ENCODE results near the gene FARSA. TPM values are rescaled to one million over a fixed set of nuclear protein-coding genes. Genes with fewer than 3 reads are reported as not detected.

FARSA gene
- total RNA-seq, 4 donors from 2014 or later, result 40.7 to 68.8 (median 62.3) TPM

- peak overlapping the region; percentile 91 to 99 (median 94) for H3K27ac ChIP-seq
- H3K4me3 ChIP-seq, result peak overlapping the region; percentile 85 to 100 (median 98)
- no peak for DNase-seq
- in situ Hi-C loops (cut with MboI; ENCODE audit: low sequenced_read_pairs in 4 of 4) (no loop called here), intact Hi-C loops (cut with DNase I; ENCODE audit: low total_unique reads) (loop anchor here (1.0 to 5.0 kb wide), 4 partner anchors 14 to 210 kb away; partner anchors contain the start of genes GCDH, JUNB, SYCE2 and TNPO2)
- H3K27me3 ChIP-seq, result no peaks in the 10 kb centered on the region
- peak in 1 of 2 donors; percentile 14 for ATAC-seq
- TF ChIP-seq, protein P1, sequence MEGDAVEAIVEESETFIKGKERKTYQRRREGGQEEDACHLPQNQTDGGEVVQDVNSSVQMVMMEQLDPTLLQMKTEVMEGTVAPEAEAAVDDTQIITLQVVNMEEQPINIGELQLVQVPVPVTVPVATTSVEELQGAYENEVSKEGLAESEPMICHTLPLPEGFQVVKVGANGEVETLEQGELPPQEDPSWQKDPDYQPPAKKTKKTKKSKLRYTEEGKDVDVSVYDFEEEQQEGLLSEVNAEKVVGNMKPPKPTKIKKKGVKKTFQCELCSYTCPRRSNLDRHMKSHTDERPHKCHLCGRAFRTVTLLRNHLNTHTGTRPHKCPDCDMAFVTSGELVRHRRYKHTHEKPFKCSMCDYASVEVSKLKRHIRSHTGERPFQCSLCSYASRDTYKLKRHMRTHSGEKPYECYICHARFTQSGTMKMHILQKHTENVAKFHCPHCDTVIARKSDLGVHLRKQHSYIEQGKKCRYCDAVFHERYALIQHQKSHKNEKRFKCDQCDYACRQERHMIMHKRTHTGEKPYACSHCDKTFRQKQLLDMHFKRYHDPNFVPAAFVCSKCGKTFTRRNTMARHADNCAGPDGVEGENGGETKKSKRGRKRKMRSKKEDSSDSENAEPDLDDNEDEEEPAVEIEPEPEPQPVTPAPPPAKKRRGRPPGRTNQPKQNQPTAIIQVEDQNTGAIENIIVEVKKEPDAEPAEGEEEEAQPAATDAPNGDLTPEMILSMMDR (IDR thresholded peaks at IDR 0.05 in 4 of 5, conservative IDR thresholded peaks at IDR 0.05 in 1 of 5), result no peak
- TF ChIP-seq POLR2A (IDR thresholded peaks at IDR 0.05), result no peak
- peaks cover 12 to 15% of the 10 kb centered on the region in 2 donors for H3K4me1 ChIP-seq
- peaks cover 0 to 29% of the 10 kb centered on the region in 2 donors for H3K36me3 ChIP-seq
- no peaks in the 10 kb centered on the region for H3K9me3 ChIP-seq
Measured at GRCh38 chr19:12932392-12933286, 872 bp downstream of the FARSA start.

DNA sequence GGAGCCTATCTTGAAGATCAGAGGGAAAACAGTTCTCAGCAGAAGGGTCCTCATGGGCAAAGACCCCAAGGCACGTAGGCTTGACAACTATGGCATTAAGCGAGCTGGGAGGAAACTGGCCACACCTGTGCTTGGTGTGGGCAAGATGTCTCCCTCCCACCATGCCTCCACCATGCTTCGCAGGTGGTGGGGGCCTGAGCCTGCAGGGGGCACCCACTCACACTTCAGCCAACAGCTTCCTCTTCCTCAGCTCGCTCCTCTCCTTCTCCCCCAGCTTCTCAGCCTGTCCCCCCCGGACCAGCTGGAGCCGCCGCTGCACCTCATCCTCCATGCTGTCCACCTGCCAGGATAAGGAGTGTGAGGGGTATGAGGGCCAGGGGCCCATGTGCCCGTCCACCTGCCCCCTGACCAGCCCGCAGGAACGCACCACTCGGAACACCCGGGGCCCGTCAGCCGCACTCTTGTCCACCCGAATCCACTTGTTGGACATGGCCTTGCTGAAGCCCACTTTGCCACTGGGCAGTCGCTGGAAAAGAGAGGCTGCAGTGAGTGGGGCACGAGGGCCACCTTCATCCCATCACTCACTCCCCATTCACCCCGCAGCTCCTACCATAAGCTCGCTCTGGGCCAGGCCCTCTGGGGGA is 3.4 kb downstream of the FARSA start:
- intact Hi-C loops (cut with DNase I; ENCODE audit: low total_unique reads), result loop anchor here (5.0 kb wide), 2 partner anchors 138 to 208 kb away; partner anchors contain the start of genes JUNB and TNPO2
- no peaks in the 10 kb centered on the region for H3K27me3 ChIP-seq
- no peak for ATAC-seq
- no peak overlapping the region for H3K4me3 ChIP-seq
- TF ChIP-seq, protein P1 (IDR thresholded peaks at IDR 0.05 in 4 of 5, conservative IDR thresholded peaks at IDR 0.05 in 1 of 5), result no peak
- TF ChIP-seq POLR2A (IDR thresholded peaks at IDR 0.05), result no peak
- no peak overlapping the region for H3K27ac ChIP-seq
- peaks cover 0 to 52% of the 10 kb centered on the region in 2 donors for H3K36me3 ChIP-seq
- in situ Hi-C loops (cut with MboI; ENCODE audit: low sequenced_read_pairs in 4 of 4), result no loop called here
- peaks cover 8 to 12% of the 10 kb centered on the region in 2 donors for H3K4me1 ChIP-seq
- H3K9me3 ChIP-seq, result no peaks in the 10 kb centered on the region
- no peak for DNase-seq

- in situ Hi-C loops (cut with MboI; ENCODE audit: low sequenced_read_pairs in 4 of 4), result no loop called here
- H3K27me3 ChIP-seq, result no peaks in the 10 kb centered on the region
- H3K9me3 ChIP-seq, result no peaks in the 10 kb centered on the region
- DNase-seq, result no peak
- H3K36me3 ChIP-seq, result peaks cover 0 to 72% of the 10 kb centered on the region in 2 donors
- TF ChIP-seq, protein P1 (IDR thresholded peaks at IDR 0.05 in 4 of 5, conservative IDR thresholded peaks at IDR 0.05 in 1 of 5), result no peak
- TF ChIP-seq POLR2A (IDR thresholded peaks at IDR 0.05), result no peak
- no peak overlapping the region for H3K4me3 ChIP-seq
- no peak overlapping the region for H3K27ac ChIP-seq
- H3K4me1 ChIP-seq, result no peaks in the 10 kb centered on the region
- no peak for ATAC-seq
- intact Hi-C loops (cut with DNase I; ENCODE audit: low total_unique reads), result no loop called here
Measured at GRCh38 chr19:12924621-12925310, 8.7 kb downstream of the FARSA start.

- H3K27me3 ChIP-seq, result no peaks in the 10 kb centered on the region
- TF ChIP-seq, protein P1 (IDR thresholded peaks at IDR 0.05 in 4 of 5, conservative IDR thresholded peaks at IDR 0.05 in 1 of 5), result no peak
- TF ChIP-seq POLR2A (IDR thresholded peaks at IDR 0.05), result no peak
- no peak overlapping the region for H3K27ac ChIP-seq
- intact Hi-C loops (cut with DNase I; ENCODE audit: low total_unique reads) (no loop called here), in situ Hi-C loops (cut with MboI; ENCODE audit: low sequenced_read_pairs in 4 of 4) (no loop called here)
- H3K9me3 ChIP-seq, result no peaks in the 10 kb centered on the region
- H3K4me1 ChIP-seq, result peaks cover 4% of the 10 kb centered on the region in 2 donors
- peaks cover 0 to 54% of the 10 kb centered on the region in 2 donors for H3K36me3 ChIP-seq
- DNase-seq, result no peak
- H3K4me3 ChIP-seq, result no peak overlapping the region
- no peak for ATAC-seq
Measured at GRCh38 chr19:12922959-12923358, 10.6 kb downstream of the FARSA start.
